SU-DHL-6 (cell line): Measurements from ENCODE around the gene SLC48A1.

ENCODE experiments used
- H2AFZ ChIP-seq: fragments of 200-600 bp; sonication (generic); 2 replicates; pipeline ENCODE4 v1.6.1; 2014; ENCODE audit warnings: low read depth, mild to moderate bottlenecking, moderate library complexity, mixed read lengths, antibody characterized with exemption, low read length; ENCODE audit not compliant: severe bottlenecking
- H3F3A ChIP-seq: fragments of 200-600 bp; shearing (Covaris generic); 2 replicates; pipeline ENCODE4 v1.6.0; 2016; ENCODE audit warnings: antibody characterized with exemption, mild to moderate bottlenecking; ENCODE audit not compliant: insufficient read depth
- H3K27ac ChIP-seq: fragments of 200-600 bp; sonication (generic); 2 replicates; pipeline ENCODE4 v1.5.1; 2016; ENCODE audit warnings: low read depth, mild to moderate bottlenecking, low read length, moderate library complexity, mixed read lengths
- H3K27me3 ChIP-seq: fragments of 200-600 bp; sonication (generic), shearing (Covaris generic); 2 replicates; pipeline ENCODE4 v1.6.0; 2014; ENCODE audit warnings: mild to moderate bottlenecking, low read length
- H3K36me3 ChIP-seq: fragments of 200-600 bp; sonication (generic); 2 replicates; pipeline ENCODE4 v1.6.1; 2014; ENCODE audit warnings: mild to moderate bottlenecking, low read length, mixed read lengths
- H3K4me2 ChIP-seq: fragments of 300-600, 200-600 bp; shearing (Covaris generic), sonication (generic); 2 replicates; pipeline ENCODE4 v1.6.0; 2014; ENCODE audit warnings: low read length, low read depth, mild to moderate bottlenecking; ENCODE audit not compliant: poor library complexity, severe bottlenecking
- H3K4me3 ChIP-seq: fragments of 200-600 bp; sonication (generic); 2 replicates; pipeline ENCODE4 v1.5.1; 2014; ENCODE audit warnings: antibody characterized with exemption, low read length, mild to moderate bottlenecking, mixed read lengths; ENCODE audit not compliant: insufficient read depth, poor library complexity, severe bottlenecking
- H3K79me2 ChIP-seq: fragments of 200-600 bp; sonication (generic); 2 replicates; pipeline ENCODE4 v1.6.1; 2014; ENCODE audit warnings: mild to moderate bottlenecking, low read length, moderate library complexity; ENCODE audit not compliant: insufficient read depth
- H3K9ac ChIP-seq: fragments of 200-600 bp; sonication (generic); 2 replicates; pipeline ENCODE4 v1.7.0; 2014; ENCODE audit warnings: mild to moderate bottlenecking, low read length
- H3K9me2 ChIP-seq: fragments of 200-600 bp; sonication (generic); replicated peaks from 2 replicates; pipeline ENCODE4 v1.6.1; 2014; ENCODE audit warnings: low read length; ENCODE audit not compliant: insufficient read depth
- H3K9me3 ChIP-seq: fragments of 200-600 bp; sonication (generic); 2 replicates; pipeline ENCODE4 v1.6.1; 2014; ENCODE audit warnings: low read length, mixed read lengths; ENCODE audit not compliant: insufficient read depth
- H4K20me1 ChIP-seq: fragments of 200-600 bp; sonication (generic); 2 replicates; pipeline ENCODE4 v1.6.1; 2014; ENCODE audit warnings: low read depth, mild to moderate bottlenecking, antibody characterized with exemption, low read length, moderate library complexity, mixed read lengths
- EZH2phosphoT487 ChIP-seq: fragments of 200-600 bp; sonication (generic), shearing (Covaris generic); conservative IDR thresholded peaks from 2 replicates; pipeline ENCODE4 v1.6.1; 2018; ENCODE audit warnings: mild to moderate bottlenecking, antibody characterized with exemption, low read length, moderate library complexity, mixed read lengths
- TF ChIP-seq, protein P1 (sequence below): fragments of 200-600 bp; sonication (generic); IDR thresholded peaks from one replicate; pipeline ENCODE4 v1.5.1; 2017; ENCODE audit warnings: antibody characterized with exemption, mild to moderate bottlenecking, low read length, moderate library complexity; ENCODE audit not compliant: insufficient read depth, poor library complexity, severe bottlenecking

The SLC48A1 gene

GRCh38 chr12:47754126-47754525 lies 18.9 kb upstream of the SLC48A1 start:
- no peaks in the 10 kb centered on the region for H3K79me2 ChIP-seq
- no peaks in the 10 kb centered on the region for H3F3A ChIP-seq
- H3K9me3 ChIP-seq: no peaks in the 10 kb centered on the region
- H2AFZ ChIP-seq: no peak overlapping the region
- no peak overlapping the region for H3K4me3 ChIP-seq
- no peaks in the 10 kb centered on the region for H4K20me1 ChIP-seq
- no peaks in the 10 kb centered on the region for H3K9me2 ChIP-seq
- no peaks in the 10 kb centered on the region for H3K27me3 ChIP-seq
- H3K36me3 ChIP-seq: no peaks in the 10 kb centered on the region
- no peak overlapping the region for H3K4me2 ChIP-seq
- no peak overlapping the region for H3K27ac ChIP-seq
- no peak overlapping the region for H3K9ac ChIP-seq
- TF ChIP-seq, protein P1, sequence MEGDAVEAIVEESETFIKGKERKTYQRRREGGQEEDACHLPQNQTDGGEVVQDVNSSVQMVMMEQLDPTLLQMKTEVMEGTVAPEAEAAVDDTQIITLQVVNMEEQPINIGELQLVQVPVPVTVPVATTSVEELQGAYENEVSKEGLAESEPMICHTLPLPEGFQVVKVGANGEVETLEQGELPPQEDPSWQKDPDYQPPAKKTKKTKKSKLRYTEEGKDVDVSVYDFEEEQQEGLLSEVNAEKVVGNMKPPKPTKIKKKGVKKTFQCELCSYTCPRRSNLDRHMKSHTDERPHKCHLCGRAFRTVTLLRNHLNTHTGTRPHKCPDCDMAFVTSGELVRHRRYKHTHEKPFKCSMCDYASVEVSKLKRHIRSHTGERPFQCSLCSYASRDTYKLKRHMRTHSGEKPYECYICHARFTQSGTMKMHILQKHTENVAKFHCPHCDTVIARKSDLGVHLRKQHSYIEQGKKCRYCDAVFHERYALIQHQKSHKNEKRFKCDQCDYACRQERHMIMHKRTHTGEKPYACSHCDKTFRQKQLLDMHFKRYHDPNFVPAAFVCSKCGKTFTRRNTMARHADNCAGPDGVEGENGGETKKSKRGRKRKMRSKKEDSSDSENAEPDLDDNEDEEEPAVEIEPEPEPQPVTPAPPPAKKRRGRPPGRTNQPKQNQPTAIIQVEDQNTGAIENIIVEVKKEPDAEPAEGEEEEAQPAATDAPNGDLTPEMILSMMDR: no peak
- no peak for TF ChIP-seq EZH2phosphoT487

DNA sequence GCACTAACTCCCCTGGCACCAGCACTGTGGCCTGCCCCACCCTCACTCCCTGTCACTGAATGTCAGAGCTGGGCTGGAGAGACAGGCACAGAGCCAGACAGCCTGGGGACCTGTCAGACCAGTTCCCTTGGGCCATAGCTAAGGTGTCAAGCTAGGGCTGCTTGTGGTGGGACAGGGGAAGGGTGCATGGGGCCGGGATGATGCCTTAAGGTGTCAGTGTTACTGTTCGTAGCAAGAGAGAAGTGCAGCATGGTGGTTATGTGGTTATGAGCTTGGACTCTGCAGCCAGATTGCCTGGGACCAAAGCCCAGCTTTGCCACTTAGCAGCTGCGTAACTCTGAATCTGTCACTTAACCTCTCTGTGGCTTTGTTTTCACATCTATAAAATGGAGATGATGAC lies 18.2 kb upstream of the SLC48A1 start:
- H2AFZ ChIP-seq: no peak overlapping the region
- H3K36me3 ChIP-seq: no peaks in the 10 kb centered on the region
- no peak overlapping the region for H3K27ac ChIP-seq
- H3K27me3 ChIP-seq: no peaks in the 10 kb centered on the region
- no peaks in the 10 kb centered on the region for H3K9me3 ChIP-seq
- H4K20me1 ChIP-seq: no peaks in the 10 kb centered on the region
- H3K4me2 ChIP-seq: no peak overlapping the region
- no peak overlapping the region for H3K4me3 ChIP-seq
- TF ChIP-seq, protein P1: no peak
- TF ChIP-seq EZH2phosphoT487: no peak
- no peak overlapping the region for H3K9ac ChIP-seq
- no peaks in the 10 kb centered on the region for H3F3A ChIP-seq
- H3K79me2 ChIP-seq: no peaks in the 10 kb centered on the region
- no peaks in the 10 kb centered on the region for H3K9me2 ChIP-seq

- Histone ChIP-seq H3K4me3 (no peak overlapping the region), H4K20me1 (no peaks in the 10 kb centered on the region), H3K36me3 (no peaks in the 10 kb centered on the region), H3F3A (no peaks in the 10 kb centered on the region), H2AFZ (no peak overlapping the region), H3K9ac (no peak overlapping the region), H3K9me3 (no peaks in the 10 kb centered on the region), H3K27me3 (no peaks in the 10 kb centered on the region), H3K27ac (no peak overlapping the region), H3K9me2 (no peaks in the 10 kb centered on the region), H3K79me2 (no peaks in the 10 kb centered on the region), H3K4me2 (no peak overlapping the region)
- TF ChIP-seq EZH2phosphoT487: no peak
These were observed 17.1 kb upstream of the SLC48A1 start for GRCh38 chr12:47755655-47756562.

DNA sequence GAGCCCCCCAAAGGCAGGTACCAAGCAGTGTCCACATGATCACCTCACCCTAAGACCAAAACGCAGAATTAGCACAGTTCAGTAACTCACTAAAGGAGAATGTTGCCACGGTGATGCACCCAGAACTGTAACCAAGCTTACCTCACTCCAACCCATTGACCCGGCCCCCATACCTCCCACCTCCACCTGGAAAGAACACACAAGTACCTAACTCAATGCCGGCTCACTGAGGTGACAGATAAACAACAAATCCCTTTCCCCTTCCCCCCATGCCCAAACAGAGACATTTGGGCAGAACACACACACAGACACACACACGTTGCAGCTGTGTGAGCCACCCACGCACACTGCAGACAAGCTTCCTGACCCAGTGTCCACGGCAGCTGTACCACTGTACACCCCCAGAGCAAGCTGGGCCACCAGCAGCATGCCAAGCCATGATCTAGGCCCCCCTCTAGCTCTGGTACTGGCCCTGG lies 15.6 kb upstream of the SLC48A1 start:
- no peaks in the 10 kb centered on the region for H3K79me2 ChIP-seq
- no peak overlapping the region for H3K27ac ChIP-seq
- H2AFZ ChIP-seq: no peak overlapping the region
- no peaks in the 10 kb centered on the region for H3K9me2 ChIP-seq
- no peak for TF ChIP-seq EZH2phosphoT487
- TF ChIP-seq, protein P1: no peak
- H3K4me3 ChIP-seq: no peak overlapping the region
- no peaks in the 10 kb centered on the region for H3K36me3 ChIP-seq
- no peak overlapping the region for H3K4me2 ChIP-seq
- H3K9me3 ChIP-seq: no peaks in the 10 kb centered on the region
- H3K27me3 ChIP-seq: no peaks in the 10 kb centered on the region
- H3K9ac ChIP-seq: no peak overlapping the region
- H3F3A ChIP-seq: no peaks in the 10 kb centered on the region
- H4K20me1 ChIP-seq: no peaks in the 10 kb centered on the region
